Parathyroid adenoma (tissue), 2 donors: ENCODE results near the gene BCL2L1.

Experiments used
- H2AFZ ChIP-seq: fragments of 300-600 bp; sonication (generic); one replicate; pipeline ENCODE4 v1.7.0; 2017; ENCODE audit warnings: antibody characterized with exemption, mild to moderate bottlenecking
- H3K27ac ChIP-seq: fragments of 300-600 bp; sonication (generic); one replicate; pipeline ENCODE4 v1.7.0; 2017
- H3K27me3 ChIP-seq: fragments of 300-600 bp; sonication (generic); one replicate; pipeline ENCODE4 v1.7.0; 2017; ENCODE audit warnings: low read length; ENCODE audit not compliant: control insufficient read depth, insufficient read depth
- H3K36me3 ChIP-seq: fragments of 300-600 bp; sonication (generic); one replicate; pipeline ENCODE4 v1.7.0; 2017; ENCODE audit warnings: low read length; ENCODE audit not compliant: control insufficient read depth, insufficient read depth
- H3K4me1 ChIP-seq: fragments of 300-600 bp; sonication (generic); one replicate; pipeline ENCODE4 v1.7.0; 2017; ENCODE audit warnings: control low read depth
- H3K4me2 ChIP-seq: fragments of 300-600 bp; sonication (generic); one replicate; pipeline ENCODE4 v1.7.0; 2017; ENCODE audit warnings: low read length
- H3K4me3 ChIP-seq: fragments of 300-600 bp; sonication (generic); one replicate; pipeline ENCODE4 v1.7.0; 2017; ENCODE audit warnings: low read depth, low read length
- H3K79me2 ChIP-seq: fragments of 300-600 bp; sonication (generic); one replicate; pipeline ENCODE4 v1.7.0; 2017; ENCODE audit warnings: control low read depth
- H3K9ac ChIP-seq: fragments of 300-600 bp; sonication (generic); one replicate; pipeline ENCODE4 v1.7.0; 2017; ENCODE audit warnings: mild to moderate bottlenecking
- H3K9me3 ChIP-seq: fragments of 300-600 bp; sonication (generic); one replicate; pipeline ENCODE4 v1.7.0; 2017; ENCODE audit warnings: low read length; ENCODE audit not compliant: control insufficient read depth
- TF ChIP-seq, protein P1 (sequence below): fragments of 300-600 bp; sonication (generic); IDR thresholded peaks from one replicate; pipeline ENCODE4 v1.7.0; 2017; ENCODE audit warnings: antibody characterized with exemption, mild to moderate bottlenecking
- donor health status: primary hyperparathyroidism.

The BCL2L1 gene

DNA sequence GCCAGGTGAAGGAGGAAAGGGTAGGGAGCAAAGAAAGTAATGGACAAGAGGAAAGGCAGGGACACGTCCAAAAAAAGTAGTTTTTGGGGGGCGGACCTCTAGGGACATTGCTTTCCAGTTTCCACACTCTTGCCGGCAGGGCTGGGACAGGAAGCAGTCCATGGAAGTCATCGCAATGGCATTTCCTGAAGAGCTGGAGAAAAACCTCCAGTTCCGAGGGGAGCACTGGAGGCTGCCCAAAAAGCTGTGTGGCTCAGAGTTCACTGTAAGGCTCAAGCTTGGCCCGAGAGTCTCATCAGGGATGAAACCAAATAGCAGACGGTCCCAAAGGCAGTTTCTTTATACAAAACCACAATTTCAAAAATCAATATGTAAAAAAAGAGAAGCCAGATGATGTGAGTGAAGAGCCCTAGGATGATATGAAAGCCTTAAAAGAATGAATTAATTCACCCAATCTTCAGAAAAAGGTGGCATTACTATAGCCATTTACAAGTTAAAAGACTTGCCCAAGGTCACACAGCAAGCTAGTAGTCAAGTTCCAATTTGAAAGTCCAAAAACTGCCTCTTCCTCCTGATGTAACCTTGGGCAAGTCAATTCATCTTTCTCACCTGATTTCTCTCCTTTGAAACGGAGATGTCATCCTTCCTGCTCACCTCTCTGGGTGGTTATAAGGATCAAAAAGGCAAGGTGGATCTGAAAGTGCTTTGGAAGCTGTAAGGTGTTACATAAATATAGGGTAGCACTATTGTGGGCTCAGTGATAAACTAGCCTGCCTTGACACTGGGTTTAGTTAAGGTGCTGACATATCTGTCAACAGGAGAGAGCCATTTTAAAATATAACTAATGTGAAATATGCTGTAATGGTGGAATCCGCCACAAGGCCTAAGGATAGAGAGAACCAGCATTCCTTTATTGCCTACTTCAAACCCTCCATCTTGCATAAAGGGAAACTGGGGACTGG, 9.1 kb downstream of the BCL2L1 start:
- Histone ChIP-seq H3K9me3 (no peaks in the 10 kb centered on the region), H3K79me2 (peaks cover 18% of the 10 kb centered on the region), H3K27ac (peak overlapping the region; percentile 83), H3K4me2 (no peak overlapping the region), H3K36me3 (no peaks in the 10 kb centered on the region), H3K9ac (no peak overlapping the region), H3K4me3 (no peak overlapping the region), H2AFZ (no peak overlapping the region), H3K4me1 (peaks cover 25% of the 10 kb centered on the region), H3K27me3 (no peaks in the 10 kb centered on the region)
- TF ChIP-seq, protein P1, sequence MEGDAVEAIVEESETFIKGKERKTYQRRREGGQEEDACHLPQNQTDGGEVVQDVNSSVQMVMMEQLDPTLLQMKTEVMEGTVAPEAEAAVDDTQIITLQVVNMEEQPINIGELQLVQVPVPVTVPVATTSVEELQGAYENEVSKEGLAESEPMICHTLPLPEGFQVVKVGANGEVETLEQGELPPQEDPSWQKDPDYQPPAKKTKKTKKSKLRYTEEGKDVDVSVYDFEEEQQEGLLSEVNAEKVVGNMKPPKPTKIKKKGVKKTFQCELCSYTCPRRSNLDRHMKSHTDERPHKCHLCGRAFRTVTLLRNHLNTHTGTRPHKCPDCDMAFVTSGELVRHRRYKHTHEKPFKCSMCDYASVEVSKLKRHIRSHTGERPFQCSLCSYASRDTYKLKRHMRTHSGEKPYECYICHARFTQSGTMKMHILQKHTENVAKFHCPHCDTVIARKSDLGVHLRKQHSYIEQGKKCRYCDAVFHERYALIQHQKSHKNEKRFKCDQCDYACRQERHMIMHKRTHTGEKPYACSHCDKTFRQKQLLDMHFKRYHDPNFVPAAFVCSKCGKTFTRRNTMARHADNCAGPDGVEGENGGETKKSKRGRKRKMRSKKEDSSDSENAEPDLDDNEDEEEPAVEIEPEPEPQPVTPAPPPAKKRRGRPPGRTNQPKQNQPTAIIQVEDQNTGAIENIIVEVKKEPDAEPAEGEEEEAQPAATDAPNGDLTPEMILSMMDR: no peak

DNA sequence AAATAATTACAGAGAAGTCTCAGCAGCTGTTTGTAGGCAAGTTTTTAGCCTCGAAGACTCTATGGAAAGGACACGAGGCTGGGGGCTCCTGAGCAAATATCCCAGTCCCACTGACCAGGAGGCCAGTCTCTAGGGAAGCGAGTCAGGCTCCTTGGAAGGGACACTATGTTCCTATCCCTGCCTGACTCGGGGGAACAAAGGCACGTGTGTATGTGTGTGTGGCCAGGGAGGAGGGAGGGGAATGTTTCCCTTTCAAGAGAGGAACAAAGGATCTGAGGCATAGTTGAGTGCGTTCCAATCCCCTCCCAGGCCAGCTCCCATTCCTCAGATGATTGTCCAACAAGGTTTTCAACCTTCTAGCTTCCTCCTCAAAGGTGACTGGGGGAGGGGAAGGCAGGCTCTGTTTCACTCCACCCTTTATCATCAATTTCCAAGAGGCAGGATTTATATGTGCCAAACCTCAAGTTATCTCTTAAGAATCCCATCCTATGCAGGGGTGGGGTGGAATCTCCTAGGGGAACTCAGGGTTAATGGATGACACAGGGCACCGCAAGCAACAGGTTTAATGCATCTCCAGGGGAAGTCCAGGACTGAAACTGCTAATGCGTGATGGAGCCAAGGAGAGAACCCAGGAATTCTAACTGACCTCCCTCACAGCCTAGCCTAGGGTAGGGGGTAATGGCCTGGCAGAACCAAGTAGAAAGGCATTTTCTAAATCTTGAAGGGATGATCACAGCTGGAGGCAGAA, 9.9 kb downstream of the BCL2L1 start:
- H3K4me2 ChIP-seq: peak overlapping the region; percentile 10
- H3K9ac ChIP-seq: no peak overlapping the region
- no peaks in the 10 kb centered on the region for H3K27me3 ChIP-seq
- no peaks in the 10 kb centered on the region for H3K9me3 ChIP-seq
- peaks cover 18% of the 10 kb centered on the region for H3K79me2 ChIP-seq
- no peaks in the 10 kb centered on the region for H3K36me3 ChIP-seq
- TF ChIP-seq, protein P1: no peak
- H3K4me3 ChIP-seq: no peak overlapping the region
- H3K27ac ChIP-seq: peak overlapping the region; percentile 83
- H3K4me1 ChIP-seq: peaks cover 33% of the 10 kb centered on the region
- H2AFZ ChIP-seq: no peak overlapping the region

DNA sequence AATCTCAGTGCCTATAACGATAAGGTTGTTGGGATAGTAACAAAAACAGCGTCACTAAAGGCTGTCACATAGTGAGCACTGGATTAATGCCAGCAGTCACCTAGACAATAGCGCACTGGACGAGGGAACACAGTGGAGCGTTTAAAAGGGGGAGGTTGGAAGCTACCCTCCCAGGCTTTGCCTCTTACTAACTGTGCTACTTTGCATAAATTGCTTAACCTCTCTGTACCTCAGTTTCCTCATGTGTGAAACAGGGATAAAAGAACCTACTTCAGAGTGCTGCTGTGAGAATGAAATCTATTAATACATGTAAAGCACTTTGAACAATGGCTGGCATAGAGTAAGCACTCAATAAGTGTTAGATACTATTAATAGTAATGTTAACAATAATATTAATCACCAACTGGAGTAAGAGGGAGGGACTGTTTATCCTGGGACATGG, 10.5 kb downstream of the BCL2L1 start:
- H3K4me2 ChIP-seq: peak overlapping the region; percentile 10
- no peaks in the 10 kb centered on the region for H3K27me3 ChIP-seq
- H3K36me3 ChIP-seq: no peaks in the 10 kb centered on the region
- H3K9ac ChIP-seq: no peak overlapping the region
- H3K4me3 ChIP-seq: peak overlapping the region; percentile 2
- no peak overlapping the region for H2AFZ ChIP-seq
- no peaks in the 10 kb centered on the region for H3K9me3 ChIP-seq
- TF ChIP-seq, protein P1: no peak
- peak overlapping the region; percentile 83 for H3K27ac ChIP-seq
- H3K79me2 ChIP-seq: peaks cover 18% of the 10 kb centered on the region
- H3K4me1 ChIP-seq: peaks cover 34% of the 10 kb centered on the region

DNA sequence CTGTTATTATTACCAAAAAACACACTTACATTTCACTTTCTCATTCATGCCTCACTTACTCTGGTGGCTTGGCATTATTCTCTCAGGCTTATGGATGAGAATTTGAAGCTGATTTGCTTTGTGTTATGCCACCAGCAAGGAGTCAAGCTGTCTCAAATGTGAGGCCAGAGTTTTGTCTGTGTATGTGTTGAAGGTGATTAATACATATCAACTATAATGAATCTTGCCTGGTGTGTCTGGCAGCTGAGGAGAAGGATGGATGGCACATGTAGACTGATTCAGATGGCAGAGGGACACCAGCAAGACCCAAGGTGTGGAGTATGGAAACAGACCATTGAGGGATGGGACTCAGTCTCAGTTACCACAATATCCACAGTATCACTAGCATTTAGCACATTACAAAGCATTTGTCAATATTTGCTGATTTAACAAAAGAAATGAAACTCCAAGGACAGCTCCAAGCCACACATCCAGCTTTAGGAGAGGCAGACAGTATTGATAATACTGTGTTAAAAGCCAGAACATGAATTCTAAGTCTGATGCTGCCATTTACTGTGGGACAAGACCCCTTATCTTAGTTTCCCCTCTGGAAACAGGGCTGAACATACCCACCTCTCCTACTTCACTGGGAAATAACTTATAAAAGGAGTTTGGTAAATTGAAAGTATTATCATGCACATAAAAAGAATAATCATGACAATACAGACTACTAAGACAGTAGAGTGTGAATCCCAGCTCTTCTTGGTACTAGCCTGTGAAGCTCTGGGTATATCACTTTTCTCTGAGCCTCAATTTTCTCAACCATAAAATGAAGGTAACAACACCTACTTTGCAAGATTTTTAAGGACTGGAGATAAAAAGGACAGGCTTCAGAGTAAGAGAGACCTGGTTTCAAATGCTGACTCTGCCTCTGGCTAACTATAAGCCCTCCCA, 11.2 kb downstream of the BCL2L1 start:
- Histone ChIP-seq H3K4me1 (peaks cover 34% of the 10 kb centered on the region), H3K36me3 (no peaks in the 10 kb centered on the region), H3K4me3 (peak overlapping the region; percentile 2)

More for the DNA sequence above, 11.2 kb downstream of the BCL2L1 start:
- TF ChIP-seq, protein P1: no peak
- H3K27me3 ChIP-seq: no peaks in the 10 kb centered on the region
- H3K79me2 ChIP-seq: peaks cover 18% of the 10 kb centered on the region
- peak overlapping the region; percentile 10 for H3K4me2 ChIP-seq
- no peaks in the 10 kb centered on the region for H3K9me3 ChIP-seq
- no peak overlapping the region for H3K9ac ChIP-seq
- H2AFZ ChIP-seq: no peak overlapping the region
- peak overlapping the region; percentile 83 for H3K27ac ChIP-seq
